HG02571 (cell line): ENCODE results near the gene SKA3.

Experiments
- ATAC-seq: cut with Tn5 transposase; IDR thresholded peaks from one replicate; pipeline ENCODE4 v1.9.1; 2021; ENCODE audit warnings: mild to moderate bottlenecking, moderate library complexity; ENCODE audit not compliant: unreplicated experiment

Gene SKA3

DNA sequence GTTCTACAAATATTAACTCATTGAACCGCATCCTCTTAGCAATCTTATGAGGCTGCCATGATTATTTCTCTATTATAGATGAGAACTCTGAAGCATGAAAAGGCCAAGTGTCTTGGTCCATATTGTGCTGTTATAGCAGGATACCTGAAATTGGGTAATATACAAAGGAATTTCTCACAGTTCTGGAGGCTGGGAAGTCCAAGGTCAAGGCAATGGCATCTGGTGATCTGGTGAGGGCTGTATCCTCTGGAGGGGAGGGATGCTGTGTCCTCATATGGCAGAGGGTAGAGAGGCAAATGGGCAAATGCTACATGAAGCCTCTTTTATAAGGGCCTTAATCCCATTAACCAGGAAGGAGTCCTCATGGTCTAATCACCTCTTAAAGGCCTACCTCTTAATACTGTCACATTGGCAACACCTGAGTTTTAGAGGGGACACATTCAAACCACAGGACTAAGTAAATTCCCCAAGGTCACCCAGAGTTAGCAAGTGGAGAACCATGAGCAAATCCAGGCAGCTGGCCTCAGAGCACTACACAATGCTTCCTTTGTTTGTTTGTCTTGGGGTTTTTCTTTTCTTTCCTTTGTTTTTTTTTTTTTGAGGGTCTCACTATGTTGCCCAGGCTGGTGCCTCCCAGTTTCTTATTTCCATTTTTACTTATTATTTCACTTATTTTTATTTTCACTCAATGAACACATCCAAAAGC lies 59.1 kb downstream of the SKA3 start:
- no peak for ATAC-seq

DNA sequence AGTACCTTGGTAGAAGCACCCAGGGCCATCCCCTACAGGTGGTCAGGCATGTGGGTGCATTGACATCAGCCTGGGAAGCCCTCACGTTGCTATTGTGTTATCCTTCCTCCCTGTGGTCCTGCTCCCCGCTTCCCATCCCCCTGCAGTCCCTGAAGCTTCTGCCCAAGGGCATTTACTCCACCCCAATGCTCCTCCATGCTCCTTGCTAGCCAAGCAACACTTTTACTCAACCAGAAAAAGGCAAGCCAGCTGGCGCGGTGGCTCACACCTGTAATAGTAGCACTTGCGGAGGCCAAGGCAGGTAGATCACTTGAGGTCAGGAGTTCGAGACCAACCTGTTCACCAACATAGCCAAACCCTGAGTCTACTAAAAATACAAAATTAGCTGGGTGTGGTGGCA lies 60.2 kb downstream of the SKA3 start:
- ATAC-seq = no peak

DNA sequence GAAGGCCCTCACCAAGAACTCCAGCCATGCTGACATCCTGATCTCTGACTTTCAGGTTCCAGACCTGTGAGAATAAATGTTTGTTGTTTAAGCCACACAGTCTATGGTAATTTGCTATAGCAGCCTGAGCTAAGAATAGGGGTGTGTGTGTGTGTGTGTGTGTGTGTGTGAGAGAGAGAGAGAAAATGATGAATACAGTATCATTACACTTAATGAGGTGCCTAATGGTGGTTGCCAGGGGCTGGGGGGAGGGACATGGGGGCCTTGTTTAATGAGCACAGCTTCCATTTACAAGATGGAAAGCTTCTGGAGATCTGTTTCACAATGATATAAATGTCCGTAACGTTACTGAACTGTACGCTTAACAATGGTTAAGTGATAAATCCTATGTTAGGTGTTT lies 61.1 kb downstream of the SKA3 start:
- no peak for ATAC-seq

DNA sequence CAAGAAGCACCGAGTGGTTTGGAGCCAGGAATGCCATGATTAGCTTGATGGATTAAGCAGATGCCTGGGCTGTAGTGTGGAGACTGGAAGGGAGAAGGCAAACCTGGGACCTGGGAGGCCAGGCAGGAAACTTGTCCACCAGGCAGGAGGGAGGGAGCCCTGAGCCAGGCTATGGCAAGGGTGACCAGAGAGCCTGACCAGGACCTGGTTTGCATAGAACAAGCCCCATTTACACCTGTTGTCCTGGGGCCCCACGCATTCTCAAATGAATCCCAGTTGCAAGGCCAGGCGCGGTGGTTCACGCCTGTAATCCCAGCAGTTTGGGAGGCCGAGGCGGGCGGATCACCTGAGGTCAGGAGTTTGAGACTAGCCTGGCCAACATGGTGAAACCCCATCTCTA lies 64.8 kb downstream of the SKA3 start:
- no peak for ATAC-seq

DNA sequence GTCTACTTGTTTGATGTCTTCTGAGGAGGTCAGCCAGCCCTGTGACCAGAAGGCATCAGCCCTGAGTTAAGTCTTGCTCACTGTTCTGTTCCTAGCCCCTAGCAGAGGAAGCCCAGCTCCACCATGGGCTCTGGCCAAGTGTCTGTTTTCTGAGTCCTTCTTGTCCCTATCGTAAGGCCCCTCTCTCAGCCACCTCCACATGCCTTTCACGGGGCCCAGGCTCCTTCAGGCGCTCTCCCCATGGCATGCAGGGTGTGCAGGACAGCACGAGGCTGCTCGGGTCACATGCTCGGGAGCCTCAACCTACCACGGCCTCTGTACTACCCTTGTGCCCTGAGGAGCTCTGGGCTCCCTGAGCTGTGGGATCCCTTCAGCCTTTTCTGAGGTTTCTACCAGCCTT lies 67.2 kb downstream of the SKA3 start:
- no peak for ATAC-seq

DNA sequence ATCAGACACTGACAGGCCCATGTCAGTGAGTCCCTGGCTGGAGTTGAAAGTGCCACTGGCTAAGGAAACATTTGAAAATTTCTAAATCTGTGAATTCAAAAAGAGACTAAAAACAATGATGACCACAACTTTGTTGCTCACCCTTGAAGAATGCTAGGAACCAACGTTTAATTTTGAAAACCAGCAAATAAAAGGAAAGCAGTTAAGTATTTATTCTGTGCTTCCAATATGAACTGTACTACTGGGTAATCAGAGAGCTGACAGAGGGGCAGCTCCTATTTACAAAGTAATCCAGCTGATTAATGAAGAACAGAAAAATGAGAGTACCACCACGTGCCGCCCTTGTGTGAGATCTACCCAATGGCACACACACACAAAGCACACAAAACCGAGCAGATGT lies 70.3 kb downstream of the SKA3 start:
- ATAC-seq = no peak

DNA sequence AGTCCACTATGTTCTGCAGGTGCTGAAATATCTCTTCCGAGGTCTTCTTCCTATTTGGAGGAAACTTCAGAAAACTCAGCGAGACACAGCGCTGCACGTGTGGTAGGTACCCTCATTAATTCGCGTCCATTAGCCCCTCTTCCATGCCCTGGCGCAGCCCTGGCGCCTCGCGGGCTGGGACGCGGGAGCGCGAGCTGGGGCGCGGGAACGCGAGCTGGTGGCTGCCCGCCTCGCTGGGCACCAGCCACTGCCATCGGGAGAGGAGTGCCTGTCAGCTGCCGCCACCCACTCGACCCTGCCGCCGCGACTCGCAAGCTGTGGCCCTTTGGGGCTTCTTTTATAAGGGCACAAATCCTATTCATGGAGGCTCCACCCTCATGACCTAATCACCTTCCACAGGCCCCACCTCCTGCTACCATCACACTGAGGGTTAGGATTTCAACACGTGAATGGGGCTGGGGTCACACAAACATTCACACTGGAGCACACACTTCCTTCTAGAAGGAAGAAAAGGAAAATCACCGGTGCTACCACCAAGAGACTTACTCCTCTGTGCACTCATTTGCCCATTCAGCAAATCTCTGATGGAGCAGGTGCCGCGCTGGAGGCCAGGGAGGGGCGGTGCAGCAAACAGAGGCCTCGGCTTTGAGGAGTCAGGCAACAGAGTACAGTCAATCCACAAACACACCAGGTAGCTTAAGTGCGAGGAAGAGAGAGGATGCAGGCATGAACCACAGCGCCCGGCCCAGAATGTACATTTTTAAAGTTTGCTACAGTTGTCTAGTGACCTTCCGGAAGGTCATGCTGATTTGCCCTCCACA lies 71.9 kb downstream of the SKA3 start:
- ATAC-seq = no peak
